Measurements from ENCODE around the gene CAMTA2.

DNA sequence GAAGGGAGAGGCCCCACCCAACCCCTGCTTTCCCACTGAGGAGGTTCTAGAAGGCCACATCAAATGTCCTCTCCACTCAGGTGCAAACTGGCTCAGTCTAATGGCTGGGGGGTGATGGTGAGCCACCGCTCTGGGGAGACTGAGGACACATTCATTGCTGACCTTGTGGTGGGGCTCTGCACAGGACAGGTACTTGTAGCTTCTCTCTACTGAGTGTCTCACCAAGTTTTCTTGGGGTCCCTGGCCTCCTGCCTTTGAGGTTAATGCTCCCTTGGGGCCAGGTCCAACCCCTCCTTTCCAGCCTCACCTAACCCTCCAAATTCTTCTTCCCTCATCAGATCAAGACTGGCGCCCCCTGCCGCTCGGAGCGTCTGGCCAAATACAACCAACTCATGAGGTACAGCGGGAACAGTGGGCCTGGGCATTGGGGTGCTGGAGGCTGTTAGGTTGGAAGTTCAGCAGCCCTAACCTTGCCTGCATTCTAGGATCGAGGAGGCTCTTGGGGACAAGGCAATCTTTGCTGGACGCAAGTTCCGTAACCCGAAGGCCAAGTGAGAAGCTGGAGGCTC is 30.9 kb downstream of the CAMTA2 start:
- no peak for TF ChIP-seq EP300 (IDR thresholded peaks at IDR 0.05)
- TF ChIP-seq, protein P1, sequence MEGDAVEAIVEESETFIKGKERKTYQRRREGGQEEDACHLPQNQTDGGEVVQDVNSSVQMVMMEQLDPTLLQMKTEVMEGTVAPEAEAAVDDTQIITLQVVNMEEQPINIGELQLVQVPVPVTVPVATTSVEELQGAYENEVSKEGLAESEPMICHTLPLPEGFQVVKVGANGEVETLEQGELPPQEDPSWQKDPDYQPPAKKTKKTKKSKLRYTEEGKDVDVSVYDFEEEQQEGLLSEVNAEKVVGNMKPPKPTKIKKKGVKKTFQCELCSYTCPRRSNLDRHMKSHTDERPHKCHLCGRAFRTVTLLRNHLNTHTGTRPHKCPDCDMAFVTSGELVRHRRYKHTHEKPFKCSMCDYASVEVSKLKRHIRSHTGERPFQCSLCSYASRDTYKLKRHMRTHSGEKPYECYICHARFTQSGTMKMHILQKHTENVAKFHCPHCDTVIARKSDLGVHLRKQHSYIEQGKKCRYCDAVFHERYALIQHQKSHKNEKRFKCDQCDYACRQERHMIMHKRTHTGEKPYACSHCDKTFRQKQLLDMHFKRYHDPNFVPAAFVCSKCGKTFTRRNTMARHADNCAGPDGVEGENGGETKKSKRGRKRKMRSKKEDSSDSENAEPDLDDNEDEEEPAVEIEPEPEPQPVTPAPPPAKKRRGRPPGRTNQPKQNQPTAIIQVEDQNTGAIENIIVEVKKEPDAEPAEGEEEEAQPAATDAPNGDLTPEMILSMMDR (IDR thresholded peaks at IDR 0.05), result peak in 1 of 3 experiments; percentile 15
